HEK293T (cell line): ENCODE data around the gene TSPAN14.

ENCODE experiments used
- ARNT ChIP-seq: fragments of 450-650 bp; IDR thresholded peaks from 2 replicates; pipeline ENCODE4 v1.6.1; 2017; ENCODE audit warnings: mild to moderate bottlenecking
- ELF4 ChIP-seq: fragments of 450-650 bp; IDR thresholded peaks from 2 replicates; pipeline ENCODE4 v1.6.1; 2017; ENCODE audit warnings: antibody characterized with exemption
- FOXA1 ChIP-seq: fragments of 450-650 bp; IDR thresholded peaks from 2 replicates; pipeline ENCODE4 v1.6.1; 2016; ENCODE audit warnings: mild to moderate bottlenecking
- NFRKB ChIP-seq: fragments of 450-650 bp; IDR thresholded peaks from 2 replicates; pipeline ENCODE4 v1.6.1; 2016; ENCODE audit warnings: mild to moderate bottlenecking, moderate library complexity
- SUZ12 ChIP-seq: fragments of 450-650 bp; IDR thresholded peaks from 2 replicates; pipeline ENCODE4 v1.6.1; 2016; ENCODE audit warnings: mild to moderate bottlenecking
- TARDBP ChIP-seq: fragments of 450-650 bp; IDR thresholded peaks from 2 replicates; pipeline ENCODE4 v1.6.1; 2016

DNA sequence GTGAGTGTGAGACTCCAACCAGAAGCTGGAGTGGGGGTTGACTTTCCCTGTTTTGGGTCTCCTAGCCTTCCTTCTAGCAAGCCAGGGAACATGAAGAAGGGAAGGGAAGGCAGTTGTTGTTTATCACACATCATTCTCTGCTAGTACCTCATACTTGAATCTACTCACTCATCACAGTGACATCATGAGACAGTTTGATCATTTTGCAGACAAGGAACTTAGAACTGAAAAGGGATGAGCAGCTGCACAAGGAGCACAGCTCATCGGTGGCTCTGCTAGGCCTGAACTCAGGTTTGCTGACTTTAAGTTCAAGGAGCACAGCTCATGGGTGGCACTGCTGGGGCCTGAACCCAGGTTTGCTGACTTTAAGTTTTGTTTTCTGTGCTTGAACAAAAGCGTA lies 26.6 kb upstream of the TSPAN14 start:
- TF ChIP-seq SUZ12 (no peak), NFRKB (no peak), FOXA1 (no peak), TARDBP (no peak), ARNT (no peak), ELF4 (no peak)
